ENCODE data around the gene RMI2.

The RMI2 gene

DNA sequence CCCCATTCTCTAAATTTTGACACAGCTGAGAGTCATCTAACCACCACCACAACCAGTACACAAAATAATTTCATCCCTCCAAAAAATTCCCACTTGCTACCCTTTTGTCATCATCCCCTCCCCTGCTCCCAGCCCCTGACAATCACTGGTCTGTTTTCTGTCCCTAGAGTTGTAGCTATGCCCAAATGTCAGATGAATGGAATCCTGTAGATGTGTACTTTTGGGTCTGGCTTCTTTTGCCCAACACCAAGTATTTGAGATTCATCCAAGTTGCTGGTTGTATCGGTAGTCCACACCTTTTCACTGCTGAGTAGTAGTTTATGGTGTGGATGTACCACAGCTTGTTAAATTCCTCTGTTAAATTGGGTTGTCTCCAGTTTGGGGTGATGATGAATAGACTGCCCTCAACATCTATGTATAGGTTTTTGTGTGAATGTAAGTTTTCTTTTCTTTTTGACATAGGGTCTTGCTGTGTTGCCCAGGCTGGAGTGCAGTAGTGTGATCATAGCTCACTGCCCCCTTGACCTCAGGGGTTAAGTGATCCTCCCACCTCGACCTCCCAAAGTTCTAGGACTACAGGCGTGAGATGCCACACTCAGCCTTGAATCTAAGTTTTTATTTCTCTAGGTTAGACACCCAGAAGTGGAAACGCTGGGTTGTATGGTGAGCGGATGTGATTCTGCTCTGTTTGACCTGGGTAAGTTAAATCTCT lies 14.6 kb upstream of the RMI2 start:
- TF ChIP-seq, protein P1, sequence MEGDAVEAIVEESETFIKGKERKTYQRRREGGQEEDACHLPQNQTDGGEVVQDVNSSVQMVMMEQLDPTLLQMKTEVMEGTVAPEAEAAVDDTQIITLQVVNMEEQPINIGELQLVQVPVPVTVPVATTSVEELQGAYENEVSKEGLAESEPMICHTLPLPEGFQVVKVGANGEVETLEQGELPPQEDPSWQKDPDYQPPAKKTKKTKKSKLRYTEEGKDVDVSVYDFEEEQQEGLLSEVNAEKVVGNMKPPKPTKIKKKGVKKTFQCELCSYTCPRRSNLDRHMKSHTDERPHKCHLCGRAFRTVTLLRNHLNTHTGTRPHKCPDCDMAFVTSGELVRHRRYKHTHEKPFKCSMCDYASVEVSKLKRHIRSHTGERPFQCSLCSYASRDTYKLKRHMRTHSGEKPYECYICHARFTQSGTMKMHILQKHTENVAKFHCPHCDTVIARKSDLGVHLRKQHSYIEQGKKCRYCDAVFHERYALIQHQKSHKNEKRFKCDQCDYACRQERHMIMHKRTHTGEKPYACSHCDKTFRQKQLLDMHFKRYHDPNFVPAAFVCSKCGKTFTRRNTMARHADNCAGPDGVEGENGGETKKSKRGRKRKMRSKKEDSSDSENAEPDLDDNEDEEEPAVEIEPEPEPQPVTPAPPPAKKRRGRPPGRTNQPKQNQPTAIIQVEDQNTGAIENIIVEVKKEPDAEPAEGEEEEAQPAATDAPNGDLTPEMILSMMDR (IDR thresholded peaks at IDR 0.05; ENCODE audit: low read depth, low read length) = no peak
- H3K4me3 ChIP-seq (ENCODE audit: low read depth, low read length) = no peak overlapping the region

DNA sequence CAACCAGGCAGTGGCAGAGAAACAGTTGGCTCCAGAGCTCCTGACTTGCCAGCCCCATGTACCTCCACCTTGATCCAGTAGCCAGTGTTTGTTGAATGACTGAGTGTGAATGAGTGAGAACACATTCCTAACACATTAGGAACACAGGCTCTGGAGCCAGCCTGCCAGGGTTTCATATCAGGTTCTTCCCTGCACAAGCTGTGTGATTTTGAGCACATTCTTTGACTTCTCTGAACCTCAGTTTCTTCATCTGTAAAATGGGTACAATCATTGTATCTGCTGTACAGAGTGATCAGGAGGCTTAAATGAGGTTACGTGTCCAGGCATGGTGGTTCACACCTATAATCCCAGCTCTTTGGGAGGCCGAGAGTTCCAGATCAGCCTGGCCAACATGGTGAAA lies 13.3 kb upstream of the RMI2 start:
- TF ChIP-seq, protein P1 (IDR thresholded peaks at IDR 0.05; ENCODE audit: low read depth, low read length) = no peak
- no peak overlapping the region for H3K4me3 ChIP-seq (ENCODE audit: low read depth, low read length)

DNA sequence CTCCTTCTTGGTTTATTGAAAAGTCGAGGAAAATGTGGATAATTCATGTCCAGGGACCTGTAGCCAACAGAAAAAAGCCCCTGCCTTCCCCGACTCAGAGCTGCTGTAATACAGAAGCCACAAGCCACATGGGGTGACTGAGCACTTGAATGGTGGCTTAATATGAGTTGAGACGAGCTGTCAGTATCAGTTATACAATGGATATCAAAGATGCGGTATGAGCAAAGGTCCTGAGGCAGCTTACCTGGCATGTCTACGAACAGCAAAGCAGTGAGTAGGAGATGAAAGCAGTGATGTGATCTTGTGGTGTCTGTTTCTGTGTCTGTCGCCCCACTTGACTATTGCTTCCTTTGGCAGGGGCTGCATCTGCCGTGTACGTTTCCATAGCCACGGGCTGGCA lies 12.2 kb upstream of the RMI2 start:
- no peak overlapping the region for H3K4me3 ChIP-seq (ENCODE audit: low read depth, low read length)
- TF ChIP-seq, protein P1 (IDR thresholded peaks at IDR 0.05; ENCODE audit: low read depth, low read length) = no peak

DNA sequence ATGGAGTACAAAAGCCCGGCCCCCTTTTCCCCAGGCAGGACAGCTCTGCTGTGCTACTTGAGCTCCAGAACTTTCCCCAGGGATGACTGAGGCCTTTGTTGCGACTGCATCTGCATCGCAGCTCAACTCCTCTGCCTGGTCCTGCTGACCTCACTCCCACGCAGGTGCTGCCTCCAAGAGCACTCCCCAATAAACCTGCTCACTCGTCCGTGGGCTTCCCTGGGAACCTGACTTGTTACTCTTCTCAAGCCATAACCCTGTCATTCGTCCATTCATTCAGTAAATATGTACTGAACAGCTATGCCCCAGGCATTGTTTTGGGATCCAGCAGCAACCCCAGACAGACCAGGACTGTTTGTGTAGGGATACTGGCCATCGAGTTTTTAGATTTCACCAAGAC lies 11.6 kb upstream of the RMI2 start:
- TF ChIP-seq, protein P1 (IDR thresholded peaks at IDR 0.05; ENCODE audit: low read depth, low read length) = no peak
- H3K4me3 ChIP-seq (ENCODE audit: low read depth, low read length) = no peak overlapping the region

DNA sequence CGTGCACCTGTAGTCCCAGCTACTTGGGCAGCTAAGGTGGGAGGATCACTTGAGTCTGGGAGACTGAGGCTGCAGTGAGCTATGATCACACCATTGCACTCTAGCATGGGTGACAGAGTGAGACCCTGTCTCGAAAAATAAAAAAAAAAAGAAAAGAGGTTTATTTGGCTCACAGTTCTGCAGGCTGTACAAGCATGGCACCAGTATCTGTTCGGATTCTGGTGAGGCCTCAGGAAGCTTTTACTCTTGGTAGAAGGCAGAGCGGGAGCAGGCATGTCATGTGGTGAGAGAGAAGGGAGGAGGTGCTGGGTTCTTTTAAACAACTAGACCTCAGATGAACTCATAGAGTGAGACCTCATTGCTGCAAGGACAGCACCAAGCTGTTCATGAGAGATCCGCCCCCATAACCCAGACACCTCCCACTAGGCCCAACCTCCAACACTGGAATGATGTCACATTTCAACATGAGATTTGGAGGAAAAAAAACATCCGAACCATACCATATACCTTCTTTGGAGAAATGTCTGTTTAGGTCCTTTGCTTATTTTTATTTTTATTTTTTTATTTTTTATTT lies 10.3 kb upstream of the RMI2 start:
- no peak overlapping the region for H3K4me3 ChIP-seq (ENCODE audit: low read depth, low read length)
- TF ChIP-seq, protein P1 (IDR thresholded peaks at IDR 0.05; ENCODE audit: low read depth, low read length) = no peak

DNA sequence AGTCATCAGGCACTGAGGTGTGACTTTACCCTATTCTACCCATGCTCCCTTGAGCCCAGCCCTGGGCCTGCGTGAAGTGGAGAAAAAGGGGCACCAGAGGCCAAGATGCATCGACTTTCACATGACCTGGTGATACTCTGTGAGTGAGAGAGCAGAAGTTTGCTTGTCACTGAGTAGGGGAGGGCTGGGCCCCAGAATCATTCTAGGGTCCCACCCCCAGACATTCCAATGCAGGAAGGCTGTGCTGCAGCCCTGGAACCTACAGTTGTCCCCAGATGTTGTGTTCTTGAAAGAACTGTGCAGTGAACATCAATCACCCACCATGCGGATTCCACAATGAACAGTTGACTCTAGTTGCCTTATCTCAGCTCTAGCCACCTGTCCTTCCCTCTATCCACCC lies 6.2 kb upstream of the RMI2 start:
- no peak overlapping the region for H3K4me3 ChIP-seq (ENCODE audit: low read depth, low read length)
- TF ChIP-seq, protein P1 (IDR thresholded peaks at IDR 0.05; ENCODE audit: low read depth, low read length) = no peak

DNA sequence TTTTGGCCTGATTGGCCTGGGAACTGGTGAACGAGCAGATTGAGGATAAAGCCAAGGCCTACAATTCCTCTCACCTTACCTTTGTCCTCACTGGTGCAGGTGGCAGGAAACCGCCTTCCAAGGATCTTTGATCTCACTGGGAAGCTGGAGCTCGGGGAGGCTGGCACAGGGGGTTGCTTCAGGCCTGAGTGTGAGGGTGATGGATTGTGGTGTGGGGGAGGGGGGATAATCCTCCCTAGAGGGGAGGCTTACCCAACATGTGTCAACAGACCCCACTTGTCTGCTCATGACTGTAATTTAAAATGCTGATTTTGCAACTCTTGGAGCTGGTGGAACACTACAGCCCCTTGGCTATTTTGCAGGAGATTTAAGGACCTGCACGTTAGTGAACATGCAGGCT lies 4.5 kb upstream of the RMI2 start:
- TF ChIP-seq, protein P1 (IDR thresholded peaks at IDR 0.05; ENCODE audit: low read depth, low read length) = no peak
- H3K4me3 ChIP-seq (ENCODE audit: low read depth, low read length) = no peak overlapping the region

Data from WI38 (cell line).